ENCODE data around the gene ZNF512B.
"Not testable (repeated sequence)": the region's sequence is repeated elsewhere in the genome, so short reads cannot be mapped to it uniquely, and the experiment has no call there.

ZNF512B gene

GRCh38 chr20:63976980-63977738, 7.4 kb upstream of the ZNF512B start:
- no peak for DNase-seq

- DNase-seq: not testable (repeated sequence)
These were observed 6.8 kb upstream of the ZNF512B start for GRCh38 chr20:63976511-63976910.

GRCh38 chr20:63974402-63975200, 4.9 kb upstream of the ZNF512B start:
- DNase-seq: no peak

GRCh38 chr20:63973636-63974401, 4.1 kb upstream of the ZNF512B start:
- peak; percentile 45 for DNase-seq

- DNase-seq: no peak
These were observed 3.4 kb upstream of the ZNF512B start for GRCh38 chr20:63973160-63973479.

- DNase-seq: no peak
These were observed 2.8 kb upstream of the ZNF512B start for GRCh38 chr20:63972312-63973159.

- not testable (repeated sequence) for DNase-seq
These were observed 2.2 kb upstream of the ZNF512B start for GRCh38 chr20:63971960-63972311.

- DNase-seq: no peak
These were observed 1.1 kb upstream of the ZNF512B start for GRCh38 chr20:63970714-63971431.

GRCh38 chr20:63968928-63969760, 586 bp downstream of the ZNF512B start:
- peak; percentile 19 for DNase-seq

GRCh38 chr20:63968136-63968927, 1.4 kb downstream of the ZNF512B start:
- no peak for DNase-seq

GRCh38 chr20:63967330-63968135, 2.2 kb downstream of the ZNF512B start:
- no peak for DNase-seq

GRCh38 chr20:63966944-63967322, 2.8 kb downstream of the ZNF512B start:
- DNase-seq: no peak

- DNase-seq: no peak
These were observed 3.4 kb downstream of the ZNF512B start for GRCh38 chr20:63966172-63966943.

- no peak for DNase-seq
These were observed 5.3 kb downstream of the ZNF512B start for GRCh38 chr20:63964412-63964811.

- no peak for DNase-seq
These were observed 5.9 kb downstream of the ZNF512B start for GRCh38 chr20:63963784-63964301.

GRCh38 chr20:63963348-63963741, 6.4 kb downstream of the ZNF512B start:
- no peak for DNase-seq

- DNase-seq: no peak
These were observed 7.0 kb downstream of the ZNF512B start for GRCh38 chr20:63962426-63963347.

All from NCI-H446 treated with DMSO at 0.1 percent for 48 hours (cell line).